SW 1271 (cell line): ENCODE data around the gene TXNRD1.

Source experiments
- DNase-seq, 2 experiments: peaks; one replicate each; lab custom pipeline; 2025; lab: John Stamatoyannopoulos, UW

The TXNRD1 gene

DNA sequence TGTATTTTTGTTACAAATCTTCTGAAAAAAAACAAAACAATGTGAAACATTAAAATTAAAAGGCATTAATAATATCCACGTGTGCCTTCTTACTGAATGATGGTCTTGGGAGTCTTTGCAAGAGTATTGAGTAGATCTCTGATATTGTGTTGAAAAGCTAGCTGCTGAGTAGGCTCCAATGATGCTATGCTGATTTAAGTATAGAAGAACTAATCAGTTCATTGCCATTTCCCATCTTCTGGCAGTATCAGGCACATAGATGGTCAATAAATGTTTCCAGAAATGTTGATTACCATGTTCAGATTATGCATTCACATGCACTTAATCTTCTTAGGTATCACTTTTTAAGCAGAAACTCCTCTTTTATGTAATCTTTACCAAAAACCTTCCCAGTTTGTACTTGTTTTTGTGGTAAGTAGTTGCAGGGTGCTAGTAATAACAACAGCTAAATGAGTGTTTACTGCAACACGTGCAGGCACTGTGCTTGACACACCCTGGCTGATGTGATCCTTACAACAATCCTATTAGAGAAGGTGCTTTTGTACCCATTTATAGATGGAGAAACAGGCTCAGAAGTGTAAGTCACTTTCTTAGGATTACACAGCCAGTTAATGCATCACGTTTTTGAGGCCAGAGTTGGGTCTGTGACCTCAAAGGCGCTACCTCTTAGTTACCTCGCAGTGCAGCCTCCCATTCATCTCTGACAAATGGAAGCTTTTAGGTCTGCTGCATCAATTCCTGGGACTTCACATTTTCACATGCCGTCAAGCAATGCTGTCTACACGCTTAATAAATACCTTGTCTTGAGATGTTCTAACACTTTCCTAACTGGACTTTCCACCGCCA, 134.9 kb downstream of the TXNRD1 start:
- no peak for DNase-seq

DNA sequence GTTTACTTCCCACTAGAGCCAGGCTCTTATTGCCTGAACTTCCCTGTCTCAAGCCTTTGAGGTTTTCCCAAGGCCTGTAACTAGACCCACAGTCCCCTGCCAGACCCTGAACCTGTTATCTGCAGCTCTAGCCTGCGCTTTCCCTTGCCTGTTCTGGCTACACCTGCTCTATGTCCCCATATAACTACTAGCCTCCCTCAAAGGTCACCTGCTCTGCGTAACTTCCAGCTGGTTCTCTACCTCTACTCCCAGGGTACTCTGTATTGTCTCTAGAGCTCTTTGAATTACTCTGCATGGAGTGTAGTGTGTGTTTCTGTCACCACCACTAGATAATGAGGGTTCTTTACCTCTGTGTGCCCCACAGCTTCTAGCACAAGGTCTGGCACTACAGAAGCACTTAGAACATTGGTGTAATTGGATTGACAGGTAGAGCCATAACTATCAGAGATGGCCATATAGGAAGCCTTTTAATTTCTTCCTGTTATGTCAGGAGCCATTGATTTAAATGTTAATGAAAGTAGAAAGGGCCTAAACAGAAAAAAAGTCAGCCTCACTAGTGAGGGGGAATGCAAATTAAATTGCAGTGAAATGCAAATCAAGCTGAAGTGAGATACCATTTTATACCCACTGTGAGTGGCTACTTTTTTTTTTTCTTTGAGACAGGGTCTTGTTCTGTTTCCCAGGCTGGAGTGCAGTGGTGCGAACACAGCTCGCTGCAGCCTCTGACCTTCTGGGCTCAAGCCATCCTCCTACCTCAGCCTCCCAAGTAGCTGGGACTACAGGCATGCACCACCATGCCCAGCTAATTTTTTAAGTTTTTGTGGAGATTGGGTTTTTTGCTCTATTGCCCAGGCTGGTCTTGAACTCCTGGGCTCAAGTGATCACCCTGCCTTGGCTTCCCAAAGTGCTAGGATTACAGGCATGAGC, 135.7 kb downstream of the TXNRD1 start:
- no peak for DNase-seq

DNA sequence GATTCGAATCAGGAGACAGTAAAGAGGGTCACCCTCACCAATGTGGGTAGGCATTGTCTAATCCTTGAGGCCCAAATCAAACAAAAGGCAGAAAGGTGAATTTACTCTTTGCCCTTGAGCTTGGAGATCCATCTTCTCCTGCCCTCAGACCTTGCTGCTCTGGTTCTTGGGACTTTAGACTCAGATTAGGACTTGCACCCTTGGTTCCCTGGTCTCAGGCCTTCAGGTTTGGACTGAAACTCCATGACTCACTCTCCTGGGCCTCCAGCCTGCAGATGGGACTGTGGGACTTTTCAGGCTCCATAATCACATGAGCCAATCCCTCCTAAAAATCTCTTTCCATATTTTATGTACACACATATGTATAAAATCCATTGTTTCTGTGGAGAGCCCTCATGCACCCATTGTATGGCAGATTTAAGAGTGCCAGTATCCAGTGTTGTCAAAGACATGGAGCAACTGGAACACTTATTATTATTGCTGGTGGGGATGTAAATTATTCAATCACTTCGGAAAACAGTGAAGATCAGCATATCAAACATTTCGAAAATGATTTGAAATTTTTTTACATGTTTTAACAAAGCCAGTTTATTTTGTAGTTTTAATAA, 136.6 kb downstream of the TXNRD1 start:
- no peak for DNase-seq

DNA sequence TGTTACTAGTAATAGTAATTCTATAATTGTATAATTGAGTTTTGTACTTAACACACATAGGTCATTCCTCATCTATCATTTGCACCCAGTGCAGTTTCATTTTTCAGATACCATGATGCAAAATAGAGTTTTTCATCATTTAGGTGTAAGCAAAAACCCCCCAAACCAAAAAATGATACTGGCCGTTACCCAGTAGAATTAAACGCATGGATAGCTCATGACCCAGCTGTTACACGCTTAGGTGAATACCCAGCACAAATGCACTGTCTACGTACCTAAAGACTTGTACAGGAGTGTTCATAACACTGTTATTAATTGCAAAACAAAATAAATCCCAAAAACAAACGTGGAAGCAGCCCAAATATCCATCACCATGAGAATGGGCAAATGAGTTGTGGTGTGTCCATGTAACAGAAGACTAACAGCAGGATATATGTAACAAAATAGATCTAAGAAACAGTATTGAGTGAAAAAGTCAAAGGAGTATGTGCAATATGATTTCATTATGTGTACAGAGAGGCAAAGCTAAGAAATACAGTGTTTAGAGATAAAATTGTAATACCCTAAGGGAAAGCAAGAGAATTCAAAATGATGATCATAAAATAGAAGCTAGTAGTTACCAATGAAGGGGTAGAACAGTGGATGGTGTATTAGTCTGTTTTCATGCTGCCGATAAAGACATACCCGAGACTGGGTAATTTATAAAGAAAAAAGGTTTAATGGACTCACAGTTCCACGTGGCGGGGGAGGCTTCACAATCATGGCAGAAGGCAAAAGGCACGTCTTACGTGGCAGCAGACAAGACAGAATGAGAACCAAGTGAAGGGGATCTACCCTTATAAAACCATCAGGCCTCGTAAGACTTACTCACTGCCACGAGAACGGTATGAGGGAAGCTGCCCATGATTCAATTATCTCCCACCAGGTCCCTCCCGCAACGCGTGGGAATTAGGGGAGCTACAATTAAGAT, 137.7 kb downstream of the TXNRD1 start:
- no peak for DNase-seq

DNA sequence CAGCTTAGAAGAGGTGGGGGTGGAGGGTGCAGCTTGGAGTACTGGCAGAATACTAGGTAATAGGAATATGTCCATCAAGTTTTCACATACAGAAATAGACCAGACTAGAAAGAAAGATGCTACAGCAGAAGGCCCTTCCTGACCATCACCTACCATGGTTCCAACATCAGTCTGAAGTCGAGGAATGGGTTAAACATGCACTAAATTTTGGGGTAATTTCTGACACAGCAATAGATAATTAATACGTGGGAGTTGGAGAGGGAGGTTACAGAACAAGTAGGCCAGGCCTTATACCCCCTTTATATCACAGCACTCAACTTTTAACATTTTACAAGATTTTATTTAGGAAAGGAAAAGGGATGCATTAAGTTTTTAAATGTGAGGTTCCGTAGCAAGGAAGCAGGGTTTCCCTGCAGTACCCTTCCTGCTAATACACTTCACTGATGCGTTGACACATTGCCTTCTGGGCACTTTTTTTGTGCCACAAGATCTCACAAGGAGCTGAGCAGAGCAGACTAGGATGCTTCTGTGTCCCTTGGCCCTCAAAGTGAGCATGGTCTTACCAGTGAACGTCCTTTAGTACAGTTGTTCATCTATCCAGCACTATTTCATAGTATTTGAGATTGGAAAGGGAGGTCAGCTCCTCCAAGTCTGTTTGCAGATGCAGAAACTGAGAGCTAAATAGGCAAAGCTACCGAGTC, 138.7 kb downstream of the TXNRD1 start:
- no peak for DNase-seq

DNA sequence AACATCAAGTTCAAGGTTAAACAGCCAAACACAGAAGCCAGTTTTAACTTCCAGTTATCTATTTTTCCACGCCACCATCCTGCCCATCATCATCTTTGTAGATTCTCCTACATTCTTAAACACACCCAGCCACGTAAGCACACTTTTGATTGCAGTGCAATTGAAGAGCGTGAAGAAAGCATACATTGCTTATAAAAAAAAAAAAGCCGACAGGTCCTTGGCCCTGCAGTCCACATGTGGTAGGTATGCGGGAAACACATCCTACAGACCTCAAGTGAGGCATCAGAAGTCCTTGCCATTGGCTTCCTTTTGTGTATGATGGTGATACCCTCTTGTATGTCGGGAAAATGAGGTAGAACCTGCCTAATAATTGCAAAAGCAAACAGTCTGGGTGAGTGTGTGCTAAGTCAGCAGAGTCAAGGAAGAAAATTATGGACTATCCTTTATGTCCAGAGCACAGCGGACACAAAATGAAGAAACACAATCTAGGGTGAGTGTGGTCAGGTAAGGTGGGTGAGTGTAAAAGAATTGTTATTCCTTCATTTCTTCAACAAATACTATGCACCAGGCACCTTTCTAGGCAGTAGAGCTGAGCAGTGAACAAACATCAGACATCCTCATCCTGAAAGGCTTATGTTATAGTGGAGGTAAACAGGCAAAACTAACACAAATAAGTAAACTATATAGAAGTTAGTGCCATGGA, 139.4 kb downstream of the TXNRD1 start:
- no peak for DNase-seq

DNA sequence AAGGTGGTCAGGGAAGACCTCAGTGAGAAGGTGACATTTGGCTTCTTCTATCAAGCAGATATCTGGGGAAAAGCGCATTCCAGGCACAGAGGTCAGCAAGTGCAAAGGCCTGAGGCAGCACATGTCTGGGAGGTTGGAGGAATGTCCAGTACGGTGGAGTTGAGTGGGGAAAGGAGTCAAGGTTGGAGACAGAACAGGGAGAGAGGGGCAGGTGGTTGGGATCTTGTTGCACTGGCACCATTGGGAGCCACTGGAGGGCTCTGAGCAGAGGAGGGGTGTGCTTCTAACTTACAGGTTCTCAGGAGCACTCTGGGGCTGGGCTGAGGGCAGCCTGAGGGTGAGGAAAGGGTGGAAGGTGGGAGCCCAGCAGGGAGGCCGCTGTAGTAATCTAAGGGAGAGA, 140.1 kb downstream of the TXNRD1 start:
- no peak for DNase-seq

DNA sequence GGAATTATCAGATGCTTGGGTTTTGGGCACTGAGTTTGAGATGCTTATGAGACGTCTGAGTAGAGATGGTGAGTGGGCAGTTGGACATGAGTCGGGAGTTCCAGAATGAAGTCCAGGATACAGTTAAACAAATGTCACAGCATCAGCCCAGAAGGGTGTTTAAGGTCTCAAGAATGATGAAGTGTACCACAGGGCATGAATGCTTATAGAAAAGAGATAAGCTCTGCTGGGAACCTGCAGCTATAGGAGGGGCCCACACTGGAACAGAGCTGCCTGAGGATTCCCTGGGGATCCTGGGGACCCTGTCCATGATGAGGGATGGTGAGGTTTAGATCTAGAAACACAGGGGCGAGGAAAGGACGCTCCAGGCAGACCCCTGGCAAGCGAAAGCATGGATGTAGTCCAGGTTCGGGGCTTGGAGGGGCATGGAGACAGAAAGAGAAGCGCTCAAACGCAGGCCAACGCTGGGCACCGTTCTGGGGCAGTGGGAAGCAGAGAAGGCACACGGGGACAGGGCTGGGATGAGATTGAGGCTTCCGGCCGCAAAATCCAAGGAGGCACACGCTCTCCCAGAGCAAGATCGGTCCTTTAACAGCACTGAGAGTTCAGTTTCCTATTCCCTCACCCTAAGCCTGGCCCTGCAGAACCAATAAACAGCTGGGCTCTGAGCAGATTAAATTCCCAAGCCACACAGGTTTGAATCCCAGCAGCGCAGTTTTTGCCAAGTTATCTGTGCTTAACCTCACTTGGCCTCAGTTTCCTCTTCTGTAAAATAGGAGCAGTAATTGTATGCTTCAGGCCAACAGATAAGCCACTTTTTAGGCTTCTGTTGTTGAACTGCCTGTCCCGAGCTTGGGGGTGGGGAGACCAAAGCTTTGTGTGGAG, 140.9 kb downstream of the TXNRD1 start:
- no peak for DNase-seq

DNA sequence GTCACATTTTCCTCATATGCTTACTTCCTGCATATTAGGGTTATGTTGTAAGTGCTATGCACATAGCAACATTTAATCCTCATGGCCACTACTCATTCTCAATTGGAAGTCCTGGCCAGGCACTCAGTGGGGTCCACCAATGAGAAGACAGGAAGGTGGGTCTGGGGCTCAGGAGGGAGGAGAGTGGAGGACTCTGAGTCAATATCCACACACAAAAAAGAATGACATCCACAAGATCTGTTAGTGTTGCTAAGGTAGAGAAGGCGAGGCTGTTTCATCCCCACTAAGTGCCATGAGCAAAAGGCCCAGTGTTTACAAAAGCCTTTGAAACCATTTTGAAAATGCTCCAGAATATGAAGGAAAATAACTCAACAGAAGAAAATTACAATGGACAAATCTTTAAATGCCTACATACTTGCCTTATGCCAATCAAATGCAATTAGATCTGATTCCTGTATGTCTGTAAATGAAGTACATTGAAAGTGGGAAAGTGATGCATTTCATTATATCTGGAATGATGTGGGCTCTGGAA, 141.9 kb downstream of the TXNRD1 start:
- no peak for DNase-seq

DNA sequence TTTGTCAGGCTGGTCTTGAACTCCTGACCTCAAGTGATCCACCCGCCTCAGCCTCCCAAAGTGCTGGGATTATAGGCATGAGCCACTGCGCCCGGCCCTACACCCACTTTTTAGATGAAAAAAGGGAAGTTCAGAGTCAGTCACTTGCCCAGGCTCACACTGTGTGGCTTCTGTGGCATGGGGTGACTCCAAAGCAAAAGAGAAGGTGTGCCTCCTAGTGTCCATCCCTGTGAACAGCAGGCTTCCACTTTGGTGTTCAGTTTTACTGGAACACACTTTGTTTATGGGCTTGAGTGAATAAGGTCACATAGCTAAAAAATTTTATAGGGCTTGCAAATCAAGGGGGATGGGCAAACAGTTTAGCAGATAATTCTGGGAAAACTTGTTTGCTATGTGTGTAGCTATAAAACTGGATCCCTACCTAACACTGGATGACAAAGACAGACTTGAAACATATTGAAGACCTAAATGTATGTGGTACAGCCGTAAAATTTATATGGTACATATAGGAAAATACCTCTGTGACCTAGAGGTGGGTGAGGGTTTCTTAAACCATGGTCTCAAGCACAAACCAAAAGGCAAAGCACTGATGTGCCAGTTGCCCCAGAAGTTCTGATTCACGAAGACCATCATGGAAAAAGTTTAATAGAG, 142.9 kb downstream of the TXNRD1 start:
- DNase-seq: peak in 1 of 2 experiments; percentile 50

DNA sequence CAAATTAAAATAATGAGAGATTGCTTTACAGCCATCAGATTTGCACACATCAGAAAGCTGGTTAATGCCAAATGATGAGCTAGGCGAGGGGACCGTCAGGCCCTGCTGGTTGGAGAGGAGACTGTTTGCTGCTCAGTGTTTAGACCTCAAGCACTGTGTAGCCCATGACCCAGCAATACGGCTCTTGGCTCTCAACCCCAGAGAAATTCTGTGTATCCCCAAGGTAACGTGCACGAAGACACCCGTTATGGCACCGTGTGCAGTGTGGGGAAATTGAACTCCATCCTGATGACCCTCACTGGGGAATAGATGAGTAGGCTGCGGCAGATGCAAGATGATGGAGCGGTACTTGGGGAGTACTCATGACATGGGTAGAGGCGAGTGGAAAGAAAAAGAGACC, 143.6 kb downstream of the TXNRD1 start:
- DNase-seq: no peak

DNA sequence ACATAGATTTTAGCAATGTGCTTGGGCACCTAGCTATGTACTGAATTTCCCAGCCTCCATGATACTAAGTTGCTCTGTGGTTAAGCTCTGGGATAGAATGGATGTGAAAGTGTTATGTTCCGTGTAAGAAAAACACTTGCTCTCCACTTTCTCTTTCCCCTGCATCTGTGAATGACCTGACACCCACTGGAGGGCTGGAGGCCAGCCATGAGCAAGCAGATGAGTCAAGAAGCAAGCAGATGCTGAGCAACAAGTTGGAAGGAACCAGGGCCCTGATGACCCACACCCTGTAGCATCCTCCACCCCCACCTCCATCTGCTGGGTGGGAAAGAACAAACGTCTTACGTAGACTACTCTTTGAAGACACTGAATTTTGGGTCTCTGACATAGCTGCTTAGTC, 144.6 kb downstream of the TXNRD1 start:
- DNase-seq: no peak

DNA sequence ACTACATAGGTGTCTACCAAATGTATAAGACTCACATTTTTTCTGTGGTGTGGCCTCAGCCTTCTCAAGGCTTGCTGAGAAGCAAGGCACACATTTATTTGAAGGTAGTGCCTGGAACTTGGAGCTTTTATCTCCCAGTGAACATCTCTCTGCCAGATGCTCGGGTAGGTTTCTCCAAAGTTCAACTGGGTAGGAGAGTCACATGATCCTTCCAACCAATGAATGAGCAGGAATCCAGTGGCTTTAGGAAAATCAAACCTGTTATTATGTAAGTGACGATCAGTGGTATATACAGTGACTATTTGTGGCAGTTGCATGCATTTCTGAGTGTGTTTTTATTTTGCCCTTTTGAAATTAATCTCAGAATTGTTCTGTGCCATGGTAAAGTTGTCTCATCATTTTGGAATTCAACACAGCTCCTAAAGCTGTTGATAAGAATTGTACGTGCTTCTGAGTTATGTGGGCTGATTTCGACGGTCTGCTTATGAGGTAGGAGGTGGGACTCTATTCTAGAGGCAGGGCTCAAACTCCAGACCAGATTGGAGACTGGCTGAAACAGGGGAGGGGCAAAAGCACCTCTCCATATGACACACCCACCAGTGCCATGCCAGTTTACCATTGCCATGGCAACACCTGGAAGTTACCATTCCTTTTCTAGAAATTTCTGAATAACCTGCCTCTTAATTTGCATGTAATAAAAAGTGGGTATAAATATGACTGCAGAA, 145.6 kb downstream of the TXNRD1 start:
- peak; percentile 36 to 68 for DNase-seq

DNA sequence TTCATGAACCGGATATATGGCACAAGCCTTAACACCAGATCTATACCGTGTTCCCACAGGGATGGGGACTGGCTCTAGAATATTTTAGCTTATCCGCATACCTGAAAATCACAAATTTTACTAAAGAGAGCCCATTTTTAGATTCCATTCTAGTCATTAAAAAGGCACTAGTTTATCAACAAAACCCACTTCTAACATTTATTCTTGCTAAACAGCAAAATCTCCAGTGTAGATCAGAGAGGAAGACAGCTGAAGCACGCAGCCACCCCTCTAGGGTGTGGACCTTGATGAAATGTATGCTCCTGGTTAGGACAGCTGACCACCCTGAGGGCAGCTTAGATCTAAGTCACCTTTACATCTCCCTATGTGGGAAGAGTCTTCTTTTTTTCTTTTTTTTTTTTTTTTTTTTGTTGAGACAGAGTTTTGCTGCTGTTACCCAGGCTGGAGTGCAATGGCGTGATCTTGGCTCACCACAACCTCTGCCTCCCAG, 150.4 kb downstream of the TXNRD1 start:
- no peak for DNase-seq

DNA sequence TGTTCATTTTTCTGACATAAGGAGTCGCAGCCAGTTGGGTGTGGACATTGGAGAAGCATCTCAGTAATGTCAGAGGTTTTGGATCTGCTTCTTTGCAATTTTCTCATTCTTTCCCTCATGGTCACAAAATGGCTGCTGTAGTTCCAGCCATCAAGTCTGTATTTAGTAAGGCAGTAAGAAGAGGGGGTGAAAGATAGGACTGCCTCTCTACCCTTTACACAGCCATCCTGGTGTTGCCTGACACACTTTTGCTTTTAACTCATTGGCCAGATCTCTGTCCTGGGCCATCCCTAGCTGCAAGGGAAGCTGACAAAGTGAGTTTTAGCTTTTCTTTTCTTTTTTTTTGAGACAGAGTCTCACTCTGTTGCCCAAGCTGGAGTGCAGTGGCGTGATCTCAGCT, 154.1 kb downstream of the TXNRD1 start:
- no peak for DNase-seq

DNA sequence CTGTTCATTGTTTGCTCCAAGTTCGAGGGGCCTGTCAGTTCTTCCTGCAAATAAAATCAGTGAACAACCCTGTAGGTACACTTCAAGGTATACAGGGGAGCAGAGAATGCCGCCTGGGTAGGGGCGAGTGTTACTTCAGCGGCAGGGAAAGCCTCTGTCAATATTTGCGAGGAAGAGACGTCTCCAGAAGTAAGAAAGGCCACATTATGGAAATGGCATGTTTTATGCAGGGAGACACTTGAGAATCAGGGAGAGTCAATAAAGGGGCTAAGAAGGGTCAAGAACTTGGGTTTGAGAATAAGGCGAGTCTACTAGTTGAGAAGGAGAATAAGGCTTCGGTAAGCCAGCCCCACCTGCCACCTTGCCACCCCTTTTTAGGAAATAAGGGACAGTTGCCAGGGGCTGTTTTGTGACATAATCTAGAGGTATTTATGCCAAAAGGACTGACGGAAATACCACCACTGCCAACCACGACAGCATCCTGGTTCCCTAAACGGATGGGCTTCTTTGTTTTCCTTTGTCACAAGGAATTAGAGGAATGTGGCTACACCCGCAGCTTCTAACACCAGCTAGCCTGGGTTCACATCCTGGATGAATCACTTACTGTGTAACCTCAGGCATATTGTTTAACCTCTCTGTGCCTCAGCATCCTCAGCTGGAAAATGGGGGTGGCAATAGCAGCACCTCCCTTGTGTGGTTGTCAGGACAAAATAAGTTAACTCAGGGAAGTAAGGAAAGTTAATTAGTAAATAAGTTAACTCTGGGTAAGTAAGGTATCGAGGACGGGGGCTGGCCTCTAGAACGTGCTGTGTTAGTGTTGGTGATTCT, 155.7 kb downstream of the TXNRD1 start:
- peak in 1 of 2 experiments; percentile 82 for DNase-seq
